ENCODE data around the gene NECAB2.

- TF ChIP-seq, protein P1, sequence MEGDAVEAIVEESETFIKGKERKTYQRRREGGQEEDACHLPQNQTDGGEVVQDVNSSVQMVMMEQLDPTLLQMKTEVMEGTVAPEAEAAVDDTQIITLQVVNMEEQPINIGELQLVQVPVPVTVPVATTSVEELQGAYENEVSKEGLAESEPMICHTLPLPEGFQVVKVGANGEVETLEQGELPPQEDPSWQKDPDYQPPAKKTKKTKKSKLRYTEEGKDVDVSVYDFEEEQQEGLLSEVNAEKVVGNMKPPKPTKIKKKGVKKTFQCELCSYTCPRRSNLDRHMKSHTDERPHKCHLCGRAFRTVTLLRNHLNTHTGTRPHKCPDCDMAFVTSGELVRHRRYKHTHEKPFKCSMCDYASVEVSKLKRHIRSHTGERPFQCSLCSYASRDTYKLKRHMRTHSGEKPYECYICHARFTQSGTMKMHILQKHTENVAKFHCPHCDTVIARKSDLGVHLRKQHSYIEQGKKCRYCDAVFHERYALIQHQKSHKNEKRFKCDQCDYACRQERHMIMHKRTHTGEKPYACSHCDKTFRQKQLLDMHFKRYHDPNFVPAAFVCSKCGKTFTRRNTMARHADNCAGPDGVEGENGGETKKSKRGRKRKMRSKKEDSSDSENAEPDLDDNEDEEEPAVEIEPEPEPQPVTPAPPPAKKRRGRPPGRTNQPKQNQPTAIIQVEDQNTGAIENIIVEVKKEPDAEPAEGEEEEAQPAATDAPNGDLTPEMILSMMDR (IDR thresholded peaks at IDR 0.05): no peak
- no peak for TF ChIP-seq POLR2A (IDR thresholded peaks at IDR 0.05; ENCODE audit: low read depth)
- TF ChIP-seq POLR2AphosphoS5 (IDR thresholded peaks at IDR 0.05): no peak
- TF ChIP-seq EP300 (IDR thresholded peaks at IDR 0.05): no peak
These were observed 5.0 kb downstream of the NECAB2 start for GRCh38 chr16:83973077-83973476.
